Retinal pigment epithelial cell (primary cell): ENCODE measurements around the gene C16orf74.

ENCODE experiments used
- DNase-seq: peaks from one replicate; pipeline ENCODE4 v3.0.0-alpha.2; 2010; ENCODE audit warnings: low read depth
- H3K4me3 ChIP-seq: 2 replicates; pipeline ENCODE4 v1.5.1; 2011; ENCODE audit warnings: mild to moderate bottlenecking, low read length, control low read depth, moderate library complexity
- CTCF ChIP-seq: conservative IDR thresholded peaks from 2 replicates; pipeline ENCODE4 v1.5.1; 2011; ENCODE audit warnings: low read depth, low read length, control low read depth, inconsistent platforms

C16orf74 gene

GRCh38 chr16:85728879-85729278 is 22.0 kb downstream of the C16orf74 start:
- DNase-seq: no peak
- no peak overlapping the region for H3K4me3 ChIP-seq
- peak; percentile 36 for TF ChIP-seq CTCF

- no peak overlapping the region for H3K4me3 ChIP-seq
- no peak for TF ChIP-seq CTCF
- DNase-seq: no peak
Measured at GRCh38 chr16:85724936-85725335, 26.0 kb downstream of the C16orf74 start.

DNA sequence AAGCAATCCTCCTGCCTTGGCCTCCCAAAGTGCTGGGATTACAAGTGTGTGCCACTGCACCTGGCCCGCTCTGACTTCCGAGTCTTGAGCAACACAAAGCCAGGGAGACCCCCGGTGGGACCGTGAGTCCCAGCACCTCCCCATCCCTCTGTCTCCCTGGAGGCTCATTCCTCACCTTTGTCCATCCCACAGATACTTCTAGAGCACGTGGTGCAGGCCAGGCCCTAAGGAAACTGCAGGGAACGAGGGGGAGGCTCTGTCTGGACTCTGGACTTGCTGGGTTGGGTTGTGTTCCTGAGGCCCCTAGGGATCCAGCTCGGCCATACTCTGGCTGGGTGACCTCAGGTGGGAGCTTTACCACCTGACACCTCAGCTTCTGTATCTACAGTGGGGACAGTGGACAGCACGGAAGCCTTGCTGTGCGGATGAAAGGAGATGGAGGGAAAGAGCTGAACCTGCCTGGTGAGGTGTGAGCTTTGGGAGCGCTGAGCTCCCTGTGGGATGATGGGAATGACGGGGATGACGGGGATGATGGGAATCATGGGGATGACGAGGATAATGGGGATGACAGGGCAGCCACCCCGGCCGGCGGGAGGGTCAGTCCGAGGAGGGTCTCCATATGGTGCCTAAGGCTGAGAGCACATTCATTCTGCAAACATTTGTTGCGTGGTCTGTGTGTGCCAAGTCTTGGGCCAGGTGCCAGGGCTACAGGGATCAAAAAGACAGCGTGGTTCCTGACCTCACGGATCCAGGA is 26.6 kb downstream of the C16orf74 start:
- no peak overlapping the region for H3K4me3 ChIP-seq
- TF ChIP-seq CTCF: no peak
- DNase-seq: no peak

DNA sequence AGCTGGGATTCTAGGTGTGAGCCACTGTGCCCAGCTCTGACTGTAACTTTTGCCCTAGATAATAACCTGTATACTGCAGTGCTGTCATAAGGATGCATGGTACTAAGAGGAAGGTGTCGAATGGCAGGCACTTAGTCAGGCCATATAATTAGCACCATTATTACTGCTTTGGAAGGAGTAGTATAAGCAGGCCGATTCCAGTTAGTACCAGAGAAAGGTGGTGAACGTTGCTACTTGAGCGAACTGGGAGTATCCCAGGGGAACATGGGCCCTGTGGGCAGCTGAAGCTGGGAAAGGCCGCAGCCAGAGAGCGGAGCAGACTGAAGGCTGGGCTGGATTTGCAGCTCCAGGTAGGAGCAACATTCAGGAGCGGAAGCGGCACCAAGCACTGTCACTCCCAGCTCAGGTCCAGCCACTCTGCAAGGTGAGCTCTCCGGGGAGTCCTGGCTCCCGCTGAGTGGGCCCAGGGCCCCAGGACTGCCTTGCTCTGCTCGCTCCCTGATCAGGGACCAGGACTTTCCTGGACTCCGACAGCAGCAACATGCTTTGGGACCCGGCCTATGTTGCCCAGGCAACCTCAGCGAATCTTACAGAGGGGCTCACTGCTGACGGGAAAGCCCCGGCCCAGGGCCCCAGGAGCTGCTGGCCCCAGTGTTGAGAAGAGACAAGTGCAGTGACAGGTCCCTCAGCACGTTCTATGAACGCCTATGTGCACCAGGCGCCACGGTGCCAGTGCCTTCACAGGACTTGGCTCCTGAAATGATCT is 28.6 kb downstream of the C16orf74 start:
- DNase-seq: no peak
- no peak overlapping the region for H3K4me3 ChIP-seq
- TF ChIP-seq CTCF: no peak

DNA sequence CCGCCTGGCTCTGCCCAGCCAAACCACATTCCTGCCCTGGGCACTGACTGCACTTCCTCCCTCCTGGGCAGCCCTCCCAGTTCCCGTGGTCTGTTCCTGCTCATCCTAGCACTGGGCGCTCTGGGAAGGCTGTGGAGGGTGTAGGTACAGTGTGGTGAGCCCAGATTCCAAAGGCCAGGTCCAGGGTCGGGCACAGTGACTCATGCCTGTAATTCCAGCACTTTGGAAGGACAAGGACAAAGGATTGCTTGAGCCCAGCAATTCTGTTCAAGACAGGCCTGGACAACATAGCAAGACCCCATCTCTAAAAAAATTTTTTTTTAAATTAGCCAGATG is 30.6 kb downstream of the C16orf74 start:
- no peak for TF ChIP-seq CTCF
- no peak overlapping the region for H3K4me3 ChIP-seq
- DNase-seq: no peak

DNA sequence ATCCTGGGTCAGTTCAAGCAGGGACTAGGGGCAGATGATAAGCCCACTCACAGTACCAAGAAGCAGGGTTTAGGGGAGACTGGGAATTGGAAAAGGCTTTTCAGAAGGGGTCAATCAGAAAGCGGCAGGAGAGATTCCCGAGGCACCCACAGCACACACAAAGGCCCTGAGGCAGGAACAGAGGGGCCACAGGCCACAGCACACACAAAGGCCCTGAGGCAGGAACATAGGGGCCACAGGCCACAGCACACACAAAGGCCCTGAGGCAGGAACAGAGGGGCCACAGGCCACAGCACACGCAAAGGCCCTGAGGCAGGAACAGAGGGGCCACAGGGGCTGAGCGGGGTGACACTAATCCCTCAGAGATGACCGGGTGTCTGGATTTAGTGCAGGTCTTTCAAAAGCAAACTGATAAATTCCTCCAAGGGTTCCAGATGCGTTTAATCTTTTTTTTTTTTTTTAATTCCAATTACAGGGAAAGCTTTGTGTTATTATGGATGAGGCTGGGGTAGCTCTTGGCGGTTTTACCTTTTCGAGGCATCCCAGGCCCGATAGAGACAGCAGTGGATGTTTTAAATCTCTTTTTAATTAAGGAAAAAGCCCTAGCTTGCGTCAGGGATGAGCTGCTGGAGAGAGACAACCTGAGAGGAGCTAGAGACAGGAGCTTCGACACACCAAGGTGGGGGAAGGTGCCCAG is 31.1 kb downstream of the C16orf74 start:
- TF ChIP-seq CTCF: no peak
- DNase-seq: no peak
- no peak overlapping the region for H3K4me3 ChIP-seq
